H1 (cell line): Measurements from ENCODE around the gene LSM10. TPM values are rescaled to one million over a fixed set of nuclear protein-coding genes. Genes with fewer than 3 reads are reported as not detected.

ENCODE experiments used
- BCL11A ChIP-seq, 2 experiments: IDR thresholded peaks; one replicate each; pipeline ENCODE4 v1.6.1; 2011; ENCODE audit warnings: low read depth in 2 of 2, low read length in 2 of 2, mild to moderate bottlenecking in 2 of 2
- CBX8 ChIP-seq: fragments of 300-800, 300-1000 bp; sonication (generic); IDR thresholded peaks from 2 replicates; pipeline ENCODE4 v1.7.1; 2016; ENCODE audit warnings: low read depth, low read length, borderline replicate concordance
- CHD1 ChIP-seq: IDR thresholded peaks from 2 replicates; pipeline ENCODE4 v1.6.1; 2012; ENCODE audit warnings: low read depth, low read length, improper control_type of control experiment
- ZNF274 ChIP-seq: IDR thresholded peaks from 2 replicates; pipeline ENCODE4 v1.7.0; 2012; ENCODE audit warnings: low read length, borderline replicate concordance; ENCODE audit errors: extremely low read depth
- polyA plus RNA-seq, 7 experiments: library from polyadenylated mRNA; depleted of rRNA in 3 of 7; stranded (reverse) in 5 of 7; unstranded in 2 of 7; fragments of >200 nt in 5 of 7; fragments of 200-250 nt in 2 of 7; gene quantifications; 1 replicate in 5 of 7; 2 replicates in 1 of 7; 4 replicates in 1 of 7; pipeline versions ENCODE4 v1.2.1 to v1.2.3, GENCODE V29; 2011 to 2013; ENCODE audit warnings: missing spikeins in 2 of 7, mixed read lengths in 2 of 7
- total RNA-seq: library from RNA; stranded (reverse); fragmentation: NEBNext Ultra II Directional; extraction: Animal tissue kit (Norgen Biotek cat#: 25700); gene quantifications from 2 replicates; pipeline ENCODE4 v1.2.1, GENCODE V29; 2021
- TF ChIP-seq, protein P1 (sequence below): IDR thresholded peaks from 2 replicates; pipeline ENCODE4 v1.6.1; 2012; ENCODE audit warnings: inconsistent platforms

LSM10 gene
- total and polyA plus RNA-seq, 2 of the 8 experiments (the other 6 are each of a cell fraction or from before 2014, with no cell fraction given), result 59.5 to 140 TPM

DNA sequence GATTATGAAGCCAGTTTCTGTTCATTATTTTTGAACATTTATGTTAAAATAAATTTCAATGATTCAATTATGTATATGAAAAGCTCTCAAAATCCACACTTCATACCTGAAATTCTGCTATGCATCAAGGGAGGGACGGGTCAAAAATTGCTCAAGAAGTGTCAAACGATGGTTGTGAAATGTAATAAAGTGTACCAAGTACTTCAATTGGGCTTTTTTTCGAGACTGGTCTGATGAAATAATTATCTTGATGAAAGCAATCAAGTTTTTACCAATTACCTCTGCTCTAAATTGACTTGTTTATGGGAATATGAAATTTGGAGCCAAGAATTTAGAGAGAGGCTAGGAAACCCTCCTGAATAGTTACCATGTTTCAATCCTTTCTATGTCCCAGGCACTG is 44.6 kb upstream of the LSM10 start (continued):
- TF ChIP-seq BCL11A (IDR thresholded peaks at IDR 0.05; ENCODE audit: low read depth in 2 of 2, low read length in 2 of 2) (no peak), CBX8 (no peak), CHD1 (no peak), ZNF274 (no peak)
- TF ChIP-seq, protein P1, sequence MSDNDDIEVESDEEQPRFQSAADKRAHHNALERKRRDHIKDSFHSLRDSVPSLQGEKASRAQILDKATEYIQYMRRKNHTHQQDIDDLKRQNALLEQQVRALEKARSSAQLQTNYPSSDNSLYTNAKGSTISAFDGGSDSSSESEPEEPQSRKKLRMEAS, result no peak
